CD4-positive, CD25-positive, alpha-beta regulatory T cell (primary cell): ENCODE results near the gene PRKCQ. TPM values are rescaled to one million over a fixed set of nuclear protein-coding genes. Genes with fewer than 3 reads are reported as not detected.

ENCODE experiments used
- ATAC-seq, 2 donors: fragments of 150-1000 bp; cut with Tn5 transposase; one replicate each; pipeline ENCODE4 v1.10.0; 2021; ENCODE audit warnings: low read depth in 2 of 2, moderate number of reproducible peaks in 2 of 2, moderate library complexity in 1 of 2
- DNase-seq, 3 donors: peaks; one replicate each; pipeline versions ENCODE4 v3.0.0 to v3.0.0-alpha.2; 2012 to 2022; ENCODE audit warnings: mixed read lengths in 1 of 3
- H3K27ac ChIP-seq: one replicate; pipeline ENCODE4 v1.7.0; 2013; ENCODE audit warnings: mild to moderate bottlenecking, low read length; ENCODE audit not compliant: insufficient read depth, poor library complexity, severe bottlenecking
- H3K27me3 ChIP-seq: one replicate; pipeline ENCODE4 v1.7.0; 2013; ENCODE audit warnings: low read length; ENCODE audit not compliant: control insufficient read depth, insufficient read depth
- H3K36me3 ChIP-seq: one replicate; pipeline ENCODE4 v1.7.0; 2013; ENCODE audit warnings: mild to moderate bottlenecking, low read length, moderate library complexity; ENCODE audit not compliant: control insufficient read depth, insufficient read depth
- H3K4me1 ChIP-seq: 2 replicates; pipeline ENCODE4 v1.7.0; 2013; ENCODE audit warnings: mild to moderate bottlenecking, low read length; ENCODE audit not compliant: insufficient read depth, control insufficient read depth, poor library complexity, severe bottlenecking
- H3K4me3 ChIP-seq: one replicate; pipeline ENCODE4 v1.7.0; 2013; ENCODE audit warnings: low read depth, mild to moderate bottlenecking, low read length, moderate library complexity
- H3K9me3 ChIP-seq, 2 experiments: 1 replicate in 1 of 2; 2 replicates in 1 of 2; pipeline ENCODE4 v1.7.0; 2013; ENCODE audit warnings: low read length in 2 of 2, mild to moderate bottlenecking in 1 of 2, moderate library complexity in 1 of 2; ENCODE audit not compliant: control insufficient read depth in 2 of 2
- H3K27ac Mint-ChIP-seq, 3 donors: one replicate each; pipeline ENCODE4 v1.8.0; 2020 to 2022; ENCODE audit warnings: mild to moderate bottlenecking in 3 of 3, mixed read lengths in 3 of 3, moderate library complexity in 2 of 3
- H3K27me3 Mint-ChIP-seq: one replicate; pipeline ENCODE4 v1.8.0; 2022; ENCODE audit warnings: mild to moderate bottlenecking, mixed read lengths
- H3K36me3 Mint-ChIP-seq: one replicate; pipeline ENCODE4 v1.8.0; 2020; ENCODE audit warnings: mixed read lengths
- H3K4me1 Mint-ChIP-seq, 4 donors: one replicate each; pipeline ENCODE4 v1.8.0; 2020 to 2022; ENCODE audit warnings: mixed read lengths in 4 of 4, mild to moderate bottlenecking in 1 of 4
- H3K4me3 Mint-ChIP-seq, 4 donors: one replicate each; pipeline ENCODE4 v1.8.0; 2020 to 2022; ENCODE audit warnings: mild to moderate bottlenecking in 4 of 4, mixed read lengths in 4 of 4, moderate library complexity in 3 of 4
- H3K9me3 Mint-ChIP-seq, 7 donors: one replicate each; pipeline ENCODE4 v1.8.0; 2020 to 2022; ENCODE audit warnings: mixed read lengths in 7 of 7, mild to moderate bottlenecking in 3 of 7, moderate library complexity in 2 of 7
- polyA plus RNA-seq, 4 donors: library from polyadenylated mRNA; unstranded; fragments of 300-500 nt; fragmentation: Illumina TruSeq; gene quantifications; one replicate each; pipeline ENCODE4 v1.2.3, GENCODE V29; 2021
- total RNA-seq: library from RNA; stranded (reverse); gene quantifications from one replicate; pipeline ENCODE4 v1.2.3, GENCODE V29; 2022

The PRKCQ gene
- total and polyA plus RNA-seq, 5 donors from 2014 or later, result 62.4 to 87.3 (median 69.2) TPM

GRCh38 chr10:6593241-6593671 is 13.2 kb upstream of the PRKCQ start:
- Mint-ChIP-seq H3K9me3 (no peaks in the 10 kb centered on the region), H3K4me3 (peak overlapping the region; percentile 68 to 87 (median 76)), H3K4me1 (peaks cover 46 to 95% (median 70%) of the 10 kb centered on the region in 4 donors), H3K27ac (peak overlapping the region; percentile 88 to 99 (median 92)), H3K27me3 (no peaks in the 10 kb centered on the region), H3K36me3 (peaks cover 50% of the 10 kb centered on the region)
- DNase-seq (peak in 2 of 3 donors; percentile 28 to 81), ATAC-seq (peak; percentile 47 to 51)
- H3K4me1 ChIP-seq, result peaks cover 69% of the 10 kb centered on the region
- no peaks in the 10 kb centered on the region for H3K27me3 ChIP-seq
- H3K4me3 ChIP-seq, result peak overlapping the region; percentile 73
- peak overlapping the region; percentile 83 for H3K27ac ChIP-seq
- no peaks in the 10 kb centered on the region for H3K9me3 ChIP-seq
- peaks cover 22% of the 10 kb centered on the region for H3K36me3 ChIP-seq

GRCh38 chr10:6592080-6592479 is 12.0 kb upstream of the PRKCQ start:
- Histone ChIP-seq H3K4me1 (peaks cover 79% of the 10 kb centered on the region), H3K4me3 (peak overlapping the region; percentile 73), H3K27me3 (no peaks in the 10 kb centered on the region), H3K9me3 (no peaks in the 10 kb centered on the region), H3K27ac (peak overlapping the region; percentile 83), H3K36me3 (peaks cover 24% of the 10 kb centered on the region)
- H3K4me3 Mint-ChIP-seq, result peak overlapping the region; percentile 72 to 88 (median 84)
- H3K27me3 Mint-ChIP-seq, result no peaks in the 10 kb centered on the region
- peak; percentile 67 to 70 for ATAC-seq
- no peaks in the 10 kb centered on the region for H3K9me3 Mint-ChIP-seq
- DNase-seq, result peak in 2 of 3 donors; percentile 79 to 81
- H3K36me3 Mint-ChIP-seq, result peaks cover 46% of the 10 kb centered on the region
- peak overlapping the region; percentile 88 to 99 (median 92) for H3K27ac Mint-ChIP-seq
- H3K4me1 Mint-ChIP-seq, result peaks cover 38 to 94% (median 69%) of the 10 kb centered on the region in 4 donors

GRCh38 chr10:6591668-6592067 is 11.6 kb upstream of the PRKCQ start:
- DNase-seq (no peak), ATAC-seq (no peak)
- Mint-ChIP-seq H3K4me3 (peak overlapping the region; percentile 72 to 88 (median 84)), H3K27me3 (no peaks in the 10 kb centered on the region), H3K27ac (peak overlapping the region; percentile 88 to 99 (median 92)), H3K9me3 (no peaks in the 10 kb centered on the region), H3K4me1 (peaks cover 38 to 93% (median 67%) of the 10 kb centered on the region in 4 donors), H3K36me3 (peaks cover 47% of the 10 kb centered on the region)
- peak overlapping the region; percentile 73 for H3K4me3 ChIP-seq
- no peaks in the 10 kb centered on the region for H3K9me3 ChIP-seq
- peaks cover 22% of the 10 kb centered on the region for H3K36me3 ChIP-seq
- peaks cover 82% of the 10 kb centered on the region for H3K4me1 ChIP-seq
- H3K27me3 ChIP-seq, result no peaks in the 10 kb centered on the region
- H3K27ac ChIP-seq, result peak overlapping the region; percentile 83

GRCh38 chr10:6590100-6590499 is 10.0 kb upstream of the PRKCQ start:
- Histone ChIP-seq H3K27ac (peak overlapping the region; percentile 83), H3K27me3 (no peaks in the 10 kb centered on the region), H3K9me3 (no peaks in the 10 kb centered on the region), H3K36me3 (peaks cover 25% of the 10 kb centered on the region), H3K4me3 (peak overlapping the region; percentile 30), H3K4me1 (peaks cover 92% of the 10 kb centered on the region)
- DNase-seq (no peak), ATAC-seq (no peak)
- Mint-ChIP-seq H3K9me3 (no peaks in the 10 kb centered on the region), H3K36me3 (peaks cover 60% of the 10 kb centered on the region), H3K27me3 (no peaks in the 10 kb centered on the region), H3K27ac (peak overlapping the region; percentile 92 to 99 (median 92)), H3K4me3 (peak overlapping the region in 3 of 4 donors; percentile 52 to 85 (median 73)), H3K4me1 (peaks cover 36 to 92% (median 68%) of the 10 kb centered on the region in 4 donors)

GRCh38 chr10:6589287-6590094 is 9.4 kb upstream of the PRKCQ start:
- Mint-ChIP-seq H3K27me3 (no peaks in the 10 kb centered on the region), H3K4me1 (peaks cover 41 to 93% (median 71%) of the 10 kb centered on the region in 4 donors), H3K4me3 (peak overlapping the region in 3 of 4 donors; percentile 43 to 85 (median 73)), H3K27ac (peak overlapping the region; percentile 92 to 99 (median 92)), H3K36me3 (peaks cover 65% of the 10 kb centered on the region), H3K9me3 (no peaks in the 10 kb centered on the region)
- Histone ChIP-seq H3K36me3 (peaks cover 27% of the 10 kb centered on the region), H3K27me3 (no peaks in the 10 kb centered on the region), H3K4me1 (peaks cover 91% of the 10 kb centered on the region), H3K27ac (peak overlapping the region; percentile 83), H3K9me3 (no peaks in the 10 kb centered on the region), H3K4me3 (peak overlapping the region; percentile 99)
- ATAC-seq, result no peak
- DNase-seq, result no peak

GRCh38 chr10:6588845-6589244 is 8.8 kb upstream of the PRKCQ start:
- H3K4me3 ChIP-seq, result peak overlapping the region; percentile 99

GRCh38 chr10:6588082-6588481 is 8.0 kb upstream of the PRKCQ start:
- peak overlapping the region; percentile 99 for H3K4me3 ChIP-seq
- Mint-ChIP-seq H3K27ac (peak overlapping the region; percentile 89 to 99 (median 92)), H3K27me3 (no peaks in the 10 kb centered on the region), H3K4me3 (peak overlapping the region; percentile 16 to 85 (median 58)), H3K9me3 (peaks cover 0 to under 1% (median 0%) of the 10 kb centered on the region in 7 donors), H3K36me3 (peaks cover 65% of the 10 kb centered on the region), H3K4me1 (peaks cover 34 to 91% (median 67%) of the 10 kb centered on the region in 4 donors)
- no peak for ATAC-seq
- H3K36me3 ChIP-seq, result peaks cover 31% of the 10 kb centered on the region
- H3K4me1 ChIP-seq, result peaks cover 84% of the 10 kb centered on the region
- no peak for DNase-seq
- no peaks in the 10 kb centered on the region for H3K27me3 ChIP-seq
- peak overlapping the region; percentile 83 for H3K27ac ChIP-seq
- no peaks in the 10 kb centered on the region for H3K9me3 ChIP-seq

More at GRCh38 chr10:6588845-6589244, 8.8 kb upstream of the PRKCQ start:
- Mint-ChIP-seq H3K27ac (peak overlapping the region; percentile 92 to 99 (median 92)), H3K4me3 (peak overlapping the region; percentile 16 to 85 (median 58)), H3K9me3 (no peaks in the 10 kb centered on the region), H3K27me3 (no peaks in the 10 kb centered on the region), H3K36me3 (peaks cover 69% of the 10 kb centered on the region), H3K4me1 (peaks cover 39 to 91% (median 69%) of the 10 kb centered on the region in 4 donors)
- Histone ChIP-seq H3K27ac (peak overlapping the region; percentile 83), H3K4me1 (peaks cover 85% of the 10 kb centered on the region), H3K27me3 (no peaks in the 10 kb centered on the region), H3K36me3 (peaks cover 29% of the 10 kb centered on the region), H3K9me3 (no peaks in the 10 kb centered on the region)
- no peak for ATAC-seq
- no peak for DNase-seq
